HepG2 (cell line): ENCODE results near the gene ZIC2. TPM values are rescaled to one million over a fixed set of nuclear protein-coding genes. Genes with fewer than 3 reads are reported as not detected.
A peak's percentile ranks its signal among the peaks of the same experiment; 100 is the strongest.

ENCODE experiments used
- AGO1 ChIP-seq: fragments of 200-400 bp; formaldehyde crosslinking; IDR thresholded peaks from 2 replicates; pipeline ENCODE4 v1.6.1; 2017; ENCODE audit warnings: mild to moderate bottlenecking, low read depth, low read length, moderate library complexity; ENCODE audit not compliant: poor library complexity, severe bottlenecking
- BCL6 ChIP-seq: IDR thresholded peaks from 2 replicates; pipeline ENCODE4 v1.6.1; 2016; ENCODE audit warnings: missing genetic modification reagents, missing compliant biosample characterization
- ELF3 ChIP-seq: IDR thresholded peaks from 2 replicates; pipeline ENCODE4 v1.6.1; 2016; ENCODE audit warnings: missing genetic modification reagents, missing compliant biosample characterization
- HNF4A ChIP-seq: sonication (generic); formaldehyde crosslinking; IDR thresholded peaks from 2 replicates; pipeline ENCODE4 v1.4.0; 2020; ENCODE audit warnings: missing genetic modification reagents
- IRF2 ChIP-seq: IDR thresholded peaks from 2 replicates; pipeline ENCODE4 v1.6.1; 2018; ENCODE audit warnings: missing genetic modification reagents, missing compliant biosample characterization
- REPIN1 ChIP-seq: sonication (generic); formaldehyde crosslinking; IDR thresholded peaks from 2 replicates; pipeline ENCODE4 v1.8.0; 2022; ENCODE audit warnings: missing genetic modification reagents, low read depth, mild to moderate bottlenecking, borderline replicate concordance
- ZNF12 ChIP-seq: sonication (generic); formaldehyde crosslinking; IDR thresholded peaks from 2 replicates; pipeline ENCODE4 v1.5.0; 2020; ENCODE audit warnings: missing genetic modification reagents
- ZNF264 ChIP-seq: sonication (generic); formaldehyde crosslinking; IDR thresholded peaks from 2 replicates; pipeline ENCODE4 v1.4.0; 2020; ENCODE audit warnings: missing genetic modification reagents
- ZNF569 ChIP-seq: sonication (generic); formaldehyde crosslinking; IDR thresholded peaks from 2 replicates; pipeline ENCODE4 v1.5.0; 2020; ENCODE audit warnings: mild to moderate bottlenecking, missing genetic modification reagents, moderate library complexity, borderline replicate concordance
- ZNF782 ChIP-seq: sonication (generic); formaldehyde crosslinking; IDR thresholded peaks from 2 replicates; pipeline ENCODE4 v1.4.0; 2020; ENCODE audit warnings: missing genetic modification reagents, mild to moderate bottlenecking, borderline replicate concordance
- ZNF792 ChIP-seq: IDR thresholded peaks from 2 replicates; pipeline ENCODE4 v1.6.1; 2016
- polyA plus RNA-seq, 8 experiments: library from polyadenylated mRNA; depleted of rRNA in 3 of 8; stranded (reverse) in 7 of 8; unstranded in 1 of 8; fragments of >200 nt; fragmentation: Illumina TruSeq in 4 of 8; extraction: Trizol in 4 of 8; gene quantifications; 2 replicates each; pipeline versions ENCODE4 v1.2.1 to v1.2.3, GENCODE V29; 2011 to 2016; ENCODE audit warnings: low read depth in 4 of 8, missing spikeins in 1 of 8, mixed read lengths in 1 of 8; ENCODE audit not compliant: insufficient read depth in 1 of 8
- total RNA-seq, 5 experiments: library from RNA; depleted of rRNA; stranded (reverse); fragments of >200 nt; fragmentation: Illumina TruSeq; extraction: Trizol; gene quantifications; 2 replicates each; pipeline ENCODE4 v1.2.3, GENCODE V29; 2016; ENCODE audit warnings: low read depth in 1 of 5
- TF ChIP-seq, protein P1 (sequence below): sonication (generic); formaldehyde crosslinking; IDR thresholded peaks from 2 replicates; pipeline ENCODE4 v1.5.0; 2020; ENCODE audit warnings: mild to moderate bottlenecking, missing genetic modification reagents, borderline replicate concordance
- TF ChIP-seq, protein P2 (sequence below): sonication (generic); formaldehyde crosslinking; IDR thresholded peaks from 2 replicates; pipeline ENCODE4 v1.4.0; 2020; ENCODE audit warnings: missing genetic modification reagents, borderline replicate concordance
- TF ChIP-seq, protein P3 (sequence below): sonication (generic); formaldehyde crosslinking; IDR thresholded peaks from 2 replicates; pipeline ENCODE4 v1.9.0; 2021; ENCODE audit warnings: mild to moderate bottlenecking, missing genetic modification reagents

Gene ZIC2
- total and polyA plus RNA-seq, 2 of the 13 experiments (the other 11 are each of a cell fraction or from before 2014, with no cell fraction given), result 0.13 TPM; not detected in 1

DNA sequence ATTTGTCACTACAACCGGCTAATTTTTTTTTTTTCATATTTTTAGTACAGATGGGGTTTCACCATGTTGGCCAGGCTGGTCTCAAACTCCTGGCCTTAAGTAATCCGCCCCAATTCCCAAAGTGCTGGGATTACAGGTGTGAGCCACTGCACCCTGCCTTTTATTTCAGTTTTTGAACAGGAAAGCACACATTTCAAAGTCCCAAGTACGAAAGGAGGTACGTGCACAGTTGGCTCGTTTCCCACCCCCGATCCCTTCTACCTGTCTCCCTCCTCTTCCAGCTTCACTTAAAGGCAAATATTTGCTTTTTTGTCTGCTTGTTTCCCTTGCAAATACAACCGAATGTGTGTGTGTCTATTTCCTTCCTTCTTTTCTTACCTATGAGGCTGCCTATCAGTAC is 40.5 kb upstream of the ZIC2 start (continued):
- TF ChIP-seq, protein P1, sequence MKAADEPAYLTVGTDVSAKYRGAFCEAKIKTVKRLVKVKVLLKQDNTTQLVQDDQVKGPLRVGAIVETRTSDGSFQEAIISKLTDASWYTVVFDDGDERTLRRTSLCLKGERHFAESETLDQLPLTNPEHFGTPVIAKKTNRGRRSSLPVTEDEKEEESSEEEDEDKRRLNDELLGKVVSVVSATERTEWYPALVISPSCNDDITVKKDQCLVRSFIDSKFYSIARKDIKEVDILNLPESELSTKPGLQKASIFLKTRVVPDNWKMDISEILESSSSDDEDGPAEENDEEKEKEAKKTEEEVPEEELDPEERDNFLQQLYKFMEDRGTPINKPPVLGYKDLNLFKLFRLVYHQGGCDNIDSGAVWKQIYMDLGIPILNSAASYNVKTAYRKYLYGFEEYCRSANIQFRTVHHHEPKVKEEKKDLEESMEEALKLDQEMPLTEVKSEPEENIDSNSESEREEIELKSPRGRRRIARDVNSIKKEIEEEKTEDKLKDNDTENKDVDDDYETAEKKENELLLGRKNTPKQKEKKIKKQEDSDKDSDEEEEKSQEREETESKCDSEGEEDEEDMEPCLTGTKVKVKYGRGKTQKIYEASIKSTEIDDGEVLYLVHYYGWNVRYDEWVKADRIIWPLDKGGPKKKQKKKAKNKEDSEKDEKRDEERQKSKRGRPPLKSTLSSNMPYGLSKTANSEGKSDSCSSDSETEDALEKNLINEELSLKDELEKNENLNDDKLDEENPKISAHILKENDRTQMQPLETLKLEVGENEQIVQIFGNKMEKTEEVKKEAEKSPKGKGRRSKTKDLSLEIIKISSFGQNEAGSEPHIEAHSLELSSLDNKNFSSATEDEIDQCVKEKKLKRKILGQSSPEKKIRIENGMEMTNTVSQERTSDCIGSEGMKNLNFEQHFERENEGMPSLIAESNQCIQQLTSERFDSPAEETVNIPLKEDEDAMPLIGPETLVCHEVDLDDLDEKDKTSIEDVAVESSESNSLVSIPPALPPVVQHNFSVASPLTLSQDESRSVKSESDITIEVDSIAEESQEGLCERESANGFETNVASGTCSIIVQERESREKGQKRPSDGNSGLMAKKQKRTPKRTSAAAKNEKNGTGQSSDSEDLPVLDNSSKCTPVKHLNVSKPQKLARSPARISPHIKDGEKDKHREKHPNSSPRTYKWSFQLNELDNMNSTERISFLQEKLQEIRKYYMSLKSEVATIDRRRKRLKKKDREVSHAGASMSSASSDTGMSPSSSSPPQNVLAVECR (CRISPR knock-in tag), result peak; percentile 53; the same call in 1 of the 2 replicates
- TF ChIP-seq ZNF782 (CRISPR knock-in tag) (no peak), ZNF792 (0 out of 2 replicates have a peak, but pooled peaks have one; percentile 45), ZNF264 (0 out of 2 replicates have a peak, but pooled peaks have one; percentile 54), IRF2 (peak; percentile 61; the same call in 1 of the 2 replicates), ELF3 (CRISPR knock-in tag) (peak; percentile 97), AGO1 (no peak), REPIN1 (CRISPR knock-in tag) (peak; percentile 57; the same call in 1 of the 2 replicates), ZNF12 (CRISPR knock-in tag) (peak; percentile 10; the same call in 1 of the 2 replicates), BCL6 (CRISPR knock-in tag) (peak; percentile 91), ZNF569 (CRISPR knock-in tag) (no peak), HNF4A (peak; percentile 88)
- TF ChIP-seq, protein P2, sequence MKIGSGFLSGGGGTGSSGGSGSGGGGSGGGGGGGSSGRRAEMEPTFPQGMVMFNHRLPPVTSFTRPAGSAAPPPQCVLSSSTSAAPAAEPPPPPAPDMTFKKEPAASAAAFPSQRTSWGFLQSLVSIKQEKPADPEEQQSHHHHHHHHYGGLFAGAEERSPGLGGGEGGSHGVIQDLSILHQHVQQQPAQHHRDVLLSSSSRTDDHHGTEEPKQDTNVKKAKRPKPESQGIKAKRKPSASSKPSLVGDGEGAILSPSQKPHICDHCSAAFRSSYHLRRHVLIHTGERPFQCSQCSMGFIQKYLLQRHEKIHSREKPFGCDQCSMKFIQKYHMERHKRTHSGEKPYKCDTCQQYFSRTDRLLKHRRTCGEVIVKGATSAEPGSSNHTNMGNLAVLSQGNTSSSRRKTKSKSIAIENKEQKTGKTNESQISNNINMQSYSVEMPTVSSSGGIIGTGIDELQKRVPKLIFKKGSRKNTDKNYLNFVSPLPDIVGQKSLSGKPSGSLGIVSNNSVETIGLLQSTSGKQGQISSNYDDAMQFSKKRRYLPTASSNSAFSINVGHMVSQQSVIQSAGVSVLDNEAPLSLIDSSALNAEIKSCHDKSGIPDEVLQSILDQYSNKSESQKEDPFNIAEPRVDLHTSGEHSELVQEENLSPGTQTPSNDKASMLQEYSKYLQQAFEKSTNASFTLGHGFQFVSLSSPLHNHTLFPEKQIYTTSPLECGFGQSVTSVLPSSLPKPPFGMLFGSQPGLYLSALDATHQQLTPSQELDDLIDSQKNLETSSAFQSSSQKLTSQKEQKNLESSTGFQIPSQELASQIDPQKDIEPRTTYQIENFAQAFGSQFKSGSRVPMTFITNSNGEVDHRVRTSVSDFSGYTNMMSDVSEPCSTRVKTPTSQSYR (CRISPR knock-in tag), result peak; percentile 42; the same call in 1 of the 2 replicates
- TF ChIP-seq, protein P3, sequence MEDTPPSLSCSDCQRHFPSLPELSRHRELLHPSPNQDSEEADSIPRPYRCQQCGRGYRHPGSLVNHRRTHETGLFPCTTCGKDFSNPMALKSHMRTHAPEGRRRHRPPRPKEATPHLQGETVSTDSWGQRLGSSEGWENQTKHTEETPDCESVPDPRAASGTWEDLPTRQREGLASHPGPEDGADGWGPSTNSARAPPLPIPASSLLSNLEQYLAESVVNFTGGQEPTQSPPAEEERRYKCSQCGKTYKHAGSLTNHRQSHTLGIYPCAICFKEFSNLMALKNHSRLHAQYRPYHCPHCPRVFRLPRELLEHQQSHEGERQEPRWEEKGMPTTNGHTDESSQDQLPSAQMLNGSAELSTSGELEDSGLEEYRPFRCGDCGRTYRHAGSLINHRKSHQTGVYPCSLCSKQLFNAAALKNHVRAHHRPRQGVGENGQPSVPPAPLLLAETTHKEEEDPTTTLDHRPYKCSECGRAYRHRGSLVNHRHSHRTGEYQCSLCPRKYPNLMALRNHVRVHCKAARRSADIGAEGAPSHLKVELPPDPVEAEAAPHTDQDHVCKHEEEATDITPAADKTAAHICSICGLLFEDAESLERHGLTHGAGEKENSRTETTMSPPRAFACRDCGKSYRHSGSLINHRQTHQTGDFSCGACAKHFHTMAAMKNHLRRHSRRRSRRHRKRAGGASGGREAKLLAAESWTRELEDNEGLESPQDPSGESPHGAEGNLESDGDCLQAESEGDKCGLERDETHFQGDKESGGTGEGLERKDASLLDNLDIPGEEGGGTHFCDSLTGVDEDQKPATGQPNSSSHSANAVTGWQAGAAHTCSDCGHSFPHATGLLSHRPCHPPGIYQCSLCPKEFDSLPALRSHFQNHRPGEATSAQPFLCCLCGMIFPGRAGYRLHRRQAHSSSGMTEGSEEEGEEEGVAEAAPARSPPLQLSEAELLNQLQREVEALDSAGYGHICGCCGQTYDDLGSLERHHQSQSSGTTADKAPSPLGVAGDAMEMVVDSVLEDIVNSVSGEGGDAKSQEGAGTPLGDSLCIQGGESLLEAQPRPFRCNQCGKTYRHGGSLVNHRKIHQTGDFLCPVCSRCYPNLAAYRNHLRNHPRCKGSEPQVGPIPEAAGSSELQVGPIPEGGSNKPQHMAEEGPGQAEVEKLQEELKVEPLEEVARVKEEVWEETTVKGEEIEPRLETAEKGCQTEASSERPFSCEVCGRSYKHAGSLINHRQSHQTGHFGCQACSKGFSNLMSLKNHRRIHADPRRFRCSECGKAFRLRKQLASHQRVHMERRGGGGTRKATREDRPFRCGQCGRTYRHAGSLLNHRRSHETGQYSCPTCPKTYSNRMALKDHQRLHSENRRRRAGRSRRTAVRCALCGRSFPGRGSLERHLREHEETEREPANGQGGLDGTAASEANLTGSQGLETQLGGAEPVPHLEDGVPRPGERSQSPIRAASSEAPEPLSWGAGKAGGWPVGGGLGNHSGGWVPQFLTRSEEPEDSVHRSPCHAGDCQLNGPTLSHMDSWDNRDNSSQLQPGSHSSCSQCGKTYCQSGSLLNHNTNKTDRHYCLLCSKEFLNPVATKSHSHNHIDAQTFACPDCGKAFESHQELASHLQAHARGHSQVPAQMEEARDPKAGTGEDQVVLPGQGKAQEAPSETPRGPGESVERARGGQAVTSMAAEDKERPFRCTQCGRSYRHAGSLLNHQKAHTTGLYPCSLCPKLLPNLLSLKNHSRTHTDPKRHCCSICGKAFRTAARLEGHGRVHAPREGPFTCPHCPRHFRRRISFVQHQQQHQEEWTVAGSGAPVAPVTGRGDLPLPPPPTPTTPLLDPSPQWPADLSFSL (CRISPR knock-in tag), result peak; percentile 61; the same call in 1 of the 2 replicates
- TF ChIP-seq, all 625 proteins: peak for 142
